H1 (cell line): ENCODE data around the gene CENPM. TPM values are rescaled to one million over a fixed set of nuclear protein-coding genes. Genes with fewer than 3 reads are reported as not detected.

Source experiments
- ATF3 ChIP-seq: IDR thresholded peaks from 2 replicates; pipeline ENCODE4 v1.6.1; 2011; ENCODE audit warnings: low read depth, mild to moderate bottlenecking, low read length; ENCODE audit not compliant: insufficient read depth
- BRCA1 ChIP-seq: IDR thresholded peaks from 2 replicates; pipeline ENCODE4 v1.6.1; 2012; ENCODE audit warnings: low read depth, low read length, improper control_type of control experiment
- CBX5 ChIP-seq: fragments of 300-800, 300-1000 bp; sonication (generic); IDR thresholded peaks from 2 replicates; pipeline ENCODE4 v1.7.1; 2016; ENCODE audit warnings: antibody characterized with exemption, low read length, low read depth
- CHD2 ChIP-seq: IDR thresholded peaks from 2 replicates; pipeline ENCODE4 v1.6.1; 2012; ENCODE audit warnings: low read length, improper control_type of control experiment
- CREB1 ChIP-seq: IDR thresholded peaks from 2 replicates; pipeline ENCODE4 v1.6.1; 2012; ENCODE audit warnings: inconsistent platforms
- EZH2 ChIP-seq: fragments of 200-600 bp; sonication (generic); IDR thresholded peaks from 2 replicates; pipeline ENCODE4 v1.7.1; 2012; ENCODE audit warnings: low read depth, mild to moderate bottlenecking, moderate library complexity, low read length, inconsistent platforms; ENCODE audit not compliant: severe bottlenecking
- GABPA ChIP-seq: IDR thresholded peaks from 2 replicates; pipeline ENCODE4 v1.6.1; 2011; ENCODE audit warnings: mild to moderate bottlenecking, low read length, moderate library complexity, borderline replicate concordance; ENCODE audit not compliant: insufficient read depth
- HDAC2 ChIP-seq, 2 experiments: fragments of 300-600 bp in 1 of 2; sonication (generic) in 1 of 2; IDR thresholded peaks; 2 replicates each; pipeline ENCODE4 v1.6.1; 2011 to 2012; ENCODE audit warnings: low read depth in 2 of 2, low read length in 2 of 2, mild to moderate bottlenecking in 2 of 2, moderate library complexity in 2 of 2, borderline replicate concordance in 1 of 2, inconsistent platforms in 1 of 2
- MAFK ChIP-seq: IDR thresholded peaks from 2 replicates; pipeline ENCODE4 v1.6.1; 2012; ENCODE audit warnings: low read depth, mild to moderate bottlenecking, improper control_type of control experiment, low read length
- SUZ12 ChIP-seq: fragments of 200-600 bp; sonication (generic); IDR thresholded peaks from 2 replicates; pipeline ENCODE4 v1.6.1; 2012; ENCODE audit warnings: mild to moderate bottlenecking, inconsistent platforms, low read length, moderate library complexity, mixed read lengths
- polyA plus RNA-seq, 7 experiments: library from polyadenylated mRNA; depleted of rRNA in 3 of 7; stranded (reverse) in 5 of 7; unstranded in 2 of 7; fragments of >200 nt in 5 of 7; fragments of 200-250 nt in 2 of 7; gene quantifications; 1 replicate in 5 of 7; 2 replicates in 1 of 7; 4 replicates in 1 of 7; pipeline versions ENCODE4 v1.2.1 to v1.2.3, GENCODE V29; 2011 to 2013; ENCODE audit warnings: missing spikeins in 2 of 7, mixed read lengths in 2 of 7
- total RNA-seq: library from RNA; stranded (reverse); fragmentation: NEBNext Ultra II Directional; extraction: Animal tissue kit (Norgen Biotek cat#: 25700); gene quantifications from 2 replicates; pipeline ENCODE4 v1.2.1, GENCODE V29; 2021
- TF ChIP-seq, protein P1 (sequence below): IDR thresholded peaks from 2 replicates; pipeline ENCODE4 v1.6.1; 2012; ENCODE audit warnings: low read length, inconsistent platforms

Gene CENPM
- total and polyA plus RNA-seq, 2 of the 8 experiments (the other 6 are each of a cell fraction or from before 2014, with no cell fraction given) = 32.0 to 80.4 TPM

DNA sequence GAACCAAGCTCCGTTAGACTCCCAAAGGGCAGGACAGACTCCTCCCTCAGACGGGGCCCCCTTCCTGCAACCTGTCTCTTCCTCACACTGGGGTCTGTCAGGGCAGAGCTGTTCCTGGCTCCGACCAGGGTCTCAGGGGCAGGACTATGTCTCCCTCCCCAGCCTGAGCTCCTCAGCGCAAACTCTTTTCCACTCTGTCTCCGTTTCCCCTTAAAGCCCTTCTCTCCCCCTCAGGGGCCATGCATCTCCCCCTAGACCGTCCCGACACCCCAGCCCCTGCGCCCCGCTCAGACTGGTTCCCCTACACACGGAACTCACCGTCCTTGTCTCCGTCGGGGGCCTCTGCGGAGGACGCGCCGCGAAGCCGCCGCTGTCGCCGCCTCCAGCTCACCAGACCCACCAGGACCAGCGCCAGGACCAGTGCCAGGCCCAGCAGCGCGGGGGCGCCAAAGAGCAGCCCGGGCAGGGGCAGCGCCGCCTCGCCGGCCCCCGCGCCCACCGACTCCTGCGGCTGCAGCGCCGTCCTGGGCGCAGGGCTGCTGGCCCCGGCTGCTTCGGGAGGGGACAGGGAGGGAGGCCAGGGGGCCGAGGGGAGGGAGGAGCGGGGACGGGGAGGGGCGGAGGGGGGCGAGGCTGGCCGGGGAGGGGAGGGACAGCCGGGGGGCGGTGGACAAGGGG, 21.0 kb downstream of the CENPM start (continued):
- TF ChIP-seq, protein P1, sequence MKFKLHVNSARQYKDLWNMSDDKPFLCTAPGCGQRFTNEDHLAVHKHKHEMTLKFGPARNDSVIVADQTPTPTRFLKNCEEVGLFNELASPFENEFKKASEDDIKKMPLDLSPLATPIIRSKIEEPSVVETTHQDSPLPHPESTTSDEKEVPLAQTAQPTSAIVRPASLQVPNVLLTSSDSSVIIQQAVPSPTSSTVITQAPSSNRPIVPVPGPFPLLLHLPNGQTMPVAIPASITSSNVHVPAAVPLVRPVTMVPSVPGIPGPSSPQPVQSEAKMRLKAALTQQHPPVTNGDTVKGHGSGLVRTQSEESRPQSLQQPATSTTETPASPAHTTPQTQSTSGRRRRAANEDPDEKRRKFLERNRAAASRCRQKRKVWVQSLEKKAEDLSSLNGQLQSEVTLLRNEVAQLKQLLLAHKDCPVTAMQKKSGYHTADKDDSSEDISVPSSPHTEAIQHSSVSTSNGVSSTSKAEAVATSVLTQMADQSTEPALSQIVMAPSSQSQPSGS = no peak
- peak; percentile 66 for TF ChIP-seq CREB1
- no peak for TF ChIP-seq HDAC2 (IDR thresholded peaks at IDR 0.05; ENCODE audit: borderline replicate concordance in 1 of 2, low read depth in 2 of 2, low read length in 2 of 2)
- peak; percentile 54 for TF ChIP-seq EZH2
- TF ChIP-seq BRCA1 = no peak
- TF ChIP-seq CHD2 = no peak
- peak; percentile 38; the same call in 1 of the 2 replicates for TF ChIP-seq SUZ12
- no peak for TF ChIP-seq CBX5
- peak; percentile 58; the same call in 1 of the 2 replicates for TF ChIP-seq GABPA
- no peak for TF ChIP-seq MAFK
- TF ChIP-seq ATF3 = no peak
